ENCODE measurements around the gene LHX5.

Gene LHX5

GRCh38 chr12:113449839-113450238 is 21.8 kb downstream of the LHX5 start:
- TF ChIP-seq, protein P1, sequence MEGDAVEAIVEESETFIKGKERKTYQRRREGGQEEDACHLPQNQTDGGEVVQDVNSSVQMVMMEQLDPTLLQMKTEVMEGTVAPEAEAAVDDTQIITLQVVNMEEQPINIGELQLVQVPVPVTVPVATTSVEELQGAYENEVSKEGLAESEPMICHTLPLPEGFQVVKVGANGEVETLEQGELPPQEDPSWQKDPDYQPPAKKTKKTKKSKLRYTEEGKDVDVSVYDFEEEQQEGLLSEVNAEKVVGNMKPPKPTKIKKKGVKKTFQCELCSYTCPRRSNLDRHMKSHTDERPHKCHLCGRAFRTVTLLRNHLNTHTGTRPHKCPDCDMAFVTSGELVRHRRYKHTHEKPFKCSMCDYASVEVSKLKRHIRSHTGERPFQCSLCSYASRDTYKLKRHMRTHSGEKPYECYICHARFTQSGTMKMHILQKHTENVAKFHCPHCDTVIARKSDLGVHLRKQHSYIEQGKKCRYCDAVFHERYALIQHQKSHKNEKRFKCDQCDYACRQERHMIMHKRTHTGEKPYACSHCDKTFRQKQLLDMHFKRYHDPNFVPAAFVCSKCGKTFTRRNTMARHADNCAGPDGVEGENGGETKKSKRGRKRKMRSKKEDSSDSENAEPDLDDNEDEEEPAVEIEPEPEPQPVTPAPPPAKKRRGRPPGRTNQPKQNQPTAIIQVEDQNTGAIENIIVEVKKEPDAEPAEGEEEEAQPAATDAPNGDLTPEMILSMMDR (IDR thresholded peaks at IDR 0.05; ENCODE audit: control insufficient read depth, extremely low read depth, insufficient read depth) = no peak
- no peak overlapping the region for H3K4me3 ChIP-seq (ENCODE audit: low read depth, low read length)
- DNase-seq (ENCODE audit: low read depth) = no peak

- H3K4me3 ChIP-seq (ENCODE audit: low read depth, low read length) = no peak overlapping the region
- no peak for DNase-seq (ENCODE audit: low read depth)
- TF ChIP-seq, protein P1 (IDR thresholded peaks at IDR 0.05; ENCODE audit: control insufficient read depth, extremely low read depth, insufficient read depth) = no peak
Measured at GRCh38 chr12:113449299-113449698, 22.4 kb downstream of the LHX5 start.

DNA sequence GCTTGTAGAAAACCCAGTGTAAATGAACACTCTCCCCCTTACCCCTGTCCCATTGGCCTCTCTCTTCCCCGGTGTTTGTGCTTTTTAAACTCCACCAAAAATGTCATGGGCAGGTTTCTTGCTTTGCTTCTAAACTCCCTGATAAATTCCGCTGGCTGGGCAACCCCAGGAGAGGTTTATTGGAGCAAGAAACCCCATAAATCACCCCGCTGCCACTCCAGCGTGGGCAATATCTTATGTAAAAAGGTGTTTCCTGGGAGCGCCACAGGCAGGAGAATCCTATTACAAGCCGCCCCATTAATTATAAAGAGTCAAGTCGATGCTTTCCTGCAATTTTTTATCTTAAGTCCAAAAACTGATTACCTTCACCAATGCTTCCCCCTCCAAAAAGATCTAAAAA is 22.8 kb downstream of the LHX5 start:
- no peak for DNase-seq (ENCODE audit: low read depth)
- TF ChIP-seq, protein P1 (IDR thresholded peaks at IDR 0.05; ENCODE audit: control insufficient read depth, extremely low read depth, insufficient read depth) = no peak
- no peak overlapping the region for H3K4me3 ChIP-seq (ENCODE audit: low read depth, low read length)

GRCh38 chr12:113445544-113446171 is 26.0 kb downstream of the LHX5 start:
- TF ChIP-seq, protein P1 (IDR thresholded peaks at IDR 0.05; ENCODE audit: control insufficient read depth, extremely low read depth, insufficient read depth) = no peak
- no peak for DNase-seq (ENCODE audit: low read depth)
- no peak overlapping the region for H3K4me3 ChIP-seq (ENCODE audit: low read depth, low read length)

DNA sequence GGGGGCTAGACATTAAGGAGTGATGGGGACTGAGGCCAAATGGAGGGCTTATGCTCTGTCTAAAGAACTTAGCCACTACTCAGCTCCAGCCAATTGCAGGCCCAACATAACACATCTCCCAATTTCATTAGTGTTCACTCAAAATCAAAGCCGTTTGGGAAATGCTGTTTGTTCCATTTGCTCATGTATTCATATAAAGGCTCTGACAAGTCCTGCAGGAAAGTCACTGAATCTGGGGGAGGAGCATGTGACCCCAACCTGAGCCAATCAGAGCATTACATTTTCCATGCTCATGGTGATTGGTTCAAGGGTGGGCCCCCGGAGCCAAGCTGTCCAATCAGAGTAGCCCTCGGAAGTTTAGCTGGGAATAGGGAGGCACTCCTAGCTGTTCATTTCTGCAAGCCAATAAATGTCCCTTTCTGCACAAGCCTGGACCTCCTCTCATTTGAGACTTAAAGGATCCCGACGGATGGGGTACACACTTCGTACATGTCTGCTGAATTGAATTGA is 28.6 kb downstream of the LHX5 start:
- TF ChIP-seq, protein P1 (IDR thresholded peaks at IDR 0.05; ENCODE audit: control insufficient read depth, extremely low read depth, insufficient read depth) = no peak
- no peak for DNase-seq (ENCODE audit: low read depth)
- no peak overlapping the region for H3K4me3 ChIP-seq (ENCODE audit: low read depth, low read length)

- H3K4me3 ChIP-seq (ENCODE audit: low read depth, low read length) = no peak overlapping the region
- TF ChIP-seq, protein P1 (IDR thresholded peaks at IDR 0.05; ENCODE audit: control insufficient read depth, extremely low read depth, insufficient read depth) = no peak
- DNase-seq (ENCODE audit: low read depth) = no peak
Measured at GRCh38 chr12:113440947-113441782, 30.5 kb downstream of the LHX5 start.
